ENCODE data around the gene MBD3L1. TPM values are rescaled to one million over a fixed set of nuclear protein-coding genes. Genes with fewer than 3 reads are reported as not detected.

MBD3L1 gene
- total RNA-seq, 4 donors from 2014 or later: not detected

DNA sequence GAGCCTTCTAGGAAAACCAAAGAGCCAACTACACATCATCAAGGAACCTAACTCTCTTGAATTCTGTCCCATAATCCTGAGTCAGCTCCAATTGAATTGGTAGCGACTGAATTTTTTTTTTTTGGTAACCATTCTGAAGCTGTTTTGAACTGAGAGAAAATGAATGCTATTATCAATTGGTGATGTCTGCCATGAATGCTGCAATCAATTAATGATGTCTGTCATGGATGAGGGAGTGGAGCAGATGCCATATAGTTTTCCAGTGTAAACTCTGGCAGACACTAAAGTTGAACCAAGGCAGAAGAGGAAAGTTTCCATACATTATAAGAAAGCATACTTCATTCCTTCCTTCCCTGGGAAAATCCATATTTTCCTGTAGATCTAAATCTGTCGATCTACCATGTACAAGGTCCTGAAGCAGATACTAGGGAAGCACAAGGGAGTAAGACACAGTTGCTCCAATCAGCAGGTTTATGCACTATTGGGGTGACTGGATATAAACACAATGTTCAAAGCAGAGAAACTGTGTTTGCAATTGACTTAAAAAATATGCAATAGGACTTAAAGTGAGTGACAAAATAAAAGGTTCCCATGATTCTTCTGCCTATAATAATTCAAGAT lies 48.8 kb downstream of the MBD3L1 start:
- WGBS: 81% methylated on average over 2 of the region's 2 CpGs
- Histone ChIP-seq H3K27me3 (peaks cover 4% of the 10 kb centered on the region), H3K9me3 (no peaks in the 10 kb centered on the region), H3K4me3 (no peak overlapping the region), H3K27ac (no peak overlapping the region), H3K4me1 (no peaks in the 10 kb centered on the region), H3K36me3 (no peaks in the 10 kb centered on the region)
- TF ChIP-seq POLR2A (IDR thresholded peaks at IDR 0.05) (no peak), POLR2AphosphoS5 (IDR thresholded peaks at IDR 0.05) (no peak), EP300 (IDR thresholded peaks at IDR 0.05) (no peak)
- TF ChIP-seq, protein P1, sequence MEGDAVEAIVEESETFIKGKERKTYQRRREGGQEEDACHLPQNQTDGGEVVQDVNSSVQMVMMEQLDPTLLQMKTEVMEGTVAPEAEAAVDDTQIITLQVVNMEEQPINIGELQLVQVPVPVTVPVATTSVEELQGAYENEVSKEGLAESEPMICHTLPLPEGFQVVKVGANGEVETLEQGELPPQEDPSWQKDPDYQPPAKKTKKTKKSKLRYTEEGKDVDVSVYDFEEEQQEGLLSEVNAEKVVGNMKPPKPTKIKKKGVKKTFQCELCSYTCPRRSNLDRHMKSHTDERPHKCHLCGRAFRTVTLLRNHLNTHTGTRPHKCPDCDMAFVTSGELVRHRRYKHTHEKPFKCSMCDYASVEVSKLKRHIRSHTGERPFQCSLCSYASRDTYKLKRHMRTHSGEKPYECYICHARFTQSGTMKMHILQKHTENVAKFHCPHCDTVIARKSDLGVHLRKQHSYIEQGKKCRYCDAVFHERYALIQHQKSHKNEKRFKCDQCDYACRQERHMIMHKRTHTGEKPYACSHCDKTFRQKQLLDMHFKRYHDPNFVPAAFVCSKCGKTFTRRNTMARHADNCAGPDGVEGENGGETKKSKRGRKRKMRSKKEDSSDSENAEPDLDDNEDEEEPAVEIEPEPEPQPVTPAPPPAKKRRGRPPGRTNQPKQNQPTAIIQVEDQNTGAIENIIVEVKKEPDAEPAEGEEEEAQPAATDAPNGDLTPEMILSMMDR (IDR thresholded peaks at IDR 0.05): no peak
- no peak for DNase-seq (ENCODE audit: low spot score in 2 of 2)

DNA sequence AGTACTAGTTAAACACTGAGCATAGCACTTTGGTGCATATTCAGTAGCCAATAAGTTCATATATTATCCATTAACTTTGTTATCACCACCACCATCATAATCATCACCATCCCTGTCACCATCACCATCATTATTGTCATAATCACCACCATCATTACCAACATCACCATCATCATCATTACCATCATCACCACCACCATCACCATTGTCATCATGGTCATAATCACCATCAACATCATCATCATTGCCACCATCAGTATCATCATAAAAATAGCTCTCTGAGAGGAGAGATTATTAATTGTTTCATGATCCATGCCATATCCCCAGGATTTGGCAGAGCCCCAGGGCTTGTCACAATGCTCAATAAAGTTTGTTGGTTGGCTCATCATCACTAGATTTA lies 49.3 kb downstream of the MBD3L1 start:
- no peak for TF ChIP-seq POLR2AphosphoS5 (IDR thresholded peaks at IDR 0.05)
- no peak for TF ChIP-seq POLR2A (IDR thresholded peaks at IDR 0.05)
- H3K36me3 ChIP-seq: no peaks in the 10 kb centered on the region
- H3K4me3 ChIP-seq: no peak overlapping the region
- no peaks in the 10 kb centered on the region for H3K9me3 ChIP-seq
- H3K27ac ChIP-seq: no peak overlapping the region
- DNase-seq (ENCODE audit: low spot score in 2 of 2): no peak
- H3K4me1 ChIP-seq: no peaks in the 10 kb centered on the region
- peaks cover 4% of the 10 kb centered on the region for H3K27me3 ChIP-seq

DNA sequence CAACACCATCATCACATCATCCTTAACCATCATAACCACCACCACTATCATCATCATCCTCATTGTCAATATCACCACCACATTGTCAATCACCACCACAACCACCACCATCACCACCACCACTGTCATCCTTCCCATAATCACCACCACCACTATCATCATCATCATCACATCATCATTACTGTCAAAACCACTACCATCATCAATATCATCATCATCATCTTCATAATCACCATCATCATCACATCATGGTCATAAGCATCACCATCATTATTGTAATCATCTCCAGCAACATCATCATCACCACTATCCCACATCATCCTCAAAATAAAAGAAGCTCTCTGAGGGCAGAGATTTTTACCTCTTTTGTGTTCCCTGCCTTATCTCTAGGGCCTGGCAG lies 52.2 kb downstream of the MBD3L1 start:
- Histone ChIP-seq H3K27me3 (peaks cover under 1% of the 10 kb centered on the region), H3K9me3 (no peaks in the 10 kb centered on the region), H3K36me3 (no peaks in the 10 kb centered on the region), H3K4me3 (no peak overlapping the region), H3K27ac (no peak overlapping the region), H3K4me1 (no peaks in the 10 kb centered on the region)
- no peak for TF ChIP-seq EP300 (IDR thresholded peaks at IDR 0.05)
- TF ChIP-seq, protein P1 (IDR thresholded peaks at IDR 0.05): no peak
- TF ChIP-seq POLR2A (IDR thresholded peaks at IDR 0.05): no peak
- no peak for TF ChIP-seq POLR2AphosphoS5 (IDR thresholded peaks at IDR 0.05)
- DNase-seq (ENCODE audit: low spot score in 2 of 2): no peak

DNA sequence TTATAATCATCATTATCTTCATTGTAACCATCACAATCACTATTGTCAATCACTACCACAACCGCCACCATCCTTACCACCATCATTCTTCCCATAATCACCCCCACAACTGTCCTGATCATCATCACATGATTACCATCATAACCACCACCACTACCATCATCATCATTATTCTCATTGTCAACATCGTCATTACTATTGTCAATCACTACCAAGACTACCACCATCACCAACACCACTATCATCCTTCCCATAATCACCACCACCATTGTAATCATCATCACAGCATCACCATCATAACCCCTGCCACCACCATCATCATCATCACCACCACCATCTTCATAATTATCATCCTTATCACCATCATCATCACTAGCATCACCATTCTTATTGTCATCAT lies 55.2 kb downstream of the MBD3L1 start:
- no peak overlapping the region for H3K27ac ChIP-seq
- no peak overlapping the region for H3K4me3 ChIP-seq
- H3K9me3 ChIP-seq: no peaks in the 10 kb centered on the region
- DNase-seq (ENCODE audit: low spot score in 2 of 2): no peak
- H3K27me3 ChIP-seq: no peaks in the 10 kb centered on the region
- no peaks in the 10 kb centered on the region for H3K36me3 ChIP-seq
- TF ChIP-seq EP300 (IDR thresholded peaks at IDR 0.05): no peak
- TF ChIP-seq, protein P1 (IDR thresholded peaks at IDR 0.05): no peak
- H3K4me1 ChIP-seq: no peaks in the 10 kb centered on the region
- WGBS: 81% methylated on average over 2 of the region's 2 CpGs

DNA sequence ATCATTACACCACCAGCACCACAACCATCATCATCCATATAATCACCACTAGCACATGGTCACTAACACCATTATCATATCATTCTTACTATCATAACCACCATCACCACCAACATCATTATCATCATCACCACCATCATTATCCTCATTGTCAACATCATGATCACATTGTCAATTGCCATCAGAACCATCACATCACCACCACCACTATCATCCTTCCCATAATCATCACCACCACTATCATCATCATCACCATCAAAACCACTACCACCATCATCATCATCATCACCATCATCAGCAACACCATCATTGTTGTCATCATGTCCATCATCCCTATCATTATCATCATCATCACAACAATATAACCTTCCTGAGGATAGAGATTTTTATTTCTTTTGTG lies 58.1 kb downstream of the MBD3L1 start:
- Histone ChIP-seq H3K4me3 (no peak overlapping the region), H3K27me3 (no peaks in the 10 kb centered on the region), H3K27ac (no peak overlapping the region)

More for the DNA sequence above, 58.1 kb downstream of the MBD3L1 start:
- DNase-seq (ENCODE audit: low spot score in 2 of 2): no peak
- no peaks in the 10 kb centered on the region for H3K4me1 ChIP-seq
- H3K9me3 ChIP-seq: no peaks in the 10 kb centered on the region
- no peaks in the 10 kb centered on the region for H3K36me3 ChIP-seq
- TF ChIP-seq POLR2A (IDR thresholded peaks at IDR 0.05) (no peak), POLR2AphosphoS5 (IDR thresholded peaks at IDR 0.05) (no peak), EP300 (IDR thresholded peaks at IDR 0.05) (no peak)
- TF ChIP-seq, protein P1 (IDR thresholded peaks at IDR 0.05): no peak

Other genes with a start within 250 kb of the MBD3L1 start
- gene ADAMTS10, start 221.7 kb upstream of the MBD3L1 start, total RNA-seq: 10 to 100 TPM in 1 of 4 donors, 1 to 10 TPM in 3; 1.8 to 39.6 (median 6.2) TPM
- gene NFILZ, start 201.7 kb upstream of the MBD3L1 start, total RNA-seq: not detected
- gene ACTL9, start 133.6 kb upstream of the MBD3L1 start, total RNA-seq: not detected
- gene OR2Z1, start 110.7 kb upstream of the MBD3L1 start, total RNA-seq: 1 to 10 TPM in 1 of 4 donors, not detected in 3; 2.7 TPM
- 10 to 100 TPM; 27.2 to 66.8 (median 36.6) TPM for gene ZNF558, start 73 bp upstream of the MBD3L1 start, total RNA-seq
- gene MUC16, start 178.0 kb downstream of the MBD3L1 start, total RNA-seq: under 1 TPM; under 0.01 to 0.91 (median 0.21) TPM

All from suprapubic skin (tissue), 4 donors.